ENCODE measurements around the gene NGEF.

NGEF gene

GRCh38 chr2:233059797-233060500 is 46.9 kb upstream of the NGEF start, which contains the start of gene INPP5D:
INPP5D (plus strand) TSS chr2:233060342; CDS start chr2:233060479, 137 bp downstream.
- TF ChIP-seq CTCF (IDR thresholded peaks at IDR 0.05): peak; percentile 44
- Histone ChIP-seq H3K4me1 (ENCODE audit: control insufficient read depth in 1 of 2, insufficient read depth in 1 of 2, low read depth in 1 of 2, low read length in 1 of 2) (peaks cover 48 to 58% of the 10 kb centered on the region in 2 experiments), H3K4me3 (ENCODE audit: low read depth in 1 of 2, low read length in 1 of 2) (peak within 1 kb of the TSS; percentile 93 to 97), H3K9me3 (no peaks in the 10 kb centered on the region), H3K36me3 (peaks cover 7% of the 10 kb centered on the region), H3K27ac (peak within 1 kb of the TSS; percentile 97), H3K27me3 (no peaks in the 10 kb centered on the region)

GRCh38 chr2:233059547-233059796 is 46.4 kb upstream of the NGEF start:
- peaks cover 7% of the 10 kb centered on the region for H3K36me3 ChIP-seq
- H3K9me3 ChIP-seq: no peaks in the 10 kb centered on the region
- H3K27me3 ChIP-seq: no peaks in the 10 kb centered on the region
- H3K4me3 ChIP-seq (ENCODE audit: low read depth in 1 of 2, low read length in 1 of 2): peak overlapping the region; percentile 93 to 97
- TF ChIP-seq CTCF (IDR thresholded peaks at IDR 0.05): no peak
- peaks cover 43 to 53% of the 10 kb centered on the region in 2 experiments for H3K4me1 ChIP-seq (ENCODE audit: control insufficient read depth in 1 of 2, insufficient read depth in 1 of 2, low read depth in 1 of 2, low read length in 1 of 2)
- H3K27ac ChIP-seq: peak overlapping the region; percentile 97

GRCh38 chr2:233058717-233059546 is 45.9 kb upstream of the NGEF start:
- Histone ChIP-seq H3K9me3 (no peaks in the 10 kb centered on the region), H3K4me3 (ENCODE audit: low read depth in 1 of 2, low read length in 1 of 2) (peak overlapping the region; percentile 93 to 97), H3K27ac (peak overlapping the region; percentile 97), H3K4me1 (ENCODE audit: control insufficient read depth in 1 of 2, insufficient read depth in 1 of 2, low read depth in 1 of 2, low read length in 1 of 2) (peaks cover 42 to 48% of the 10 kb centered on the region in 2 experiments), H3K27me3 (no peaks in the 10 kb centered on the region), H3K36me3 (peaks cover 7% of the 10 kb centered on the region)
- TF ChIP-seq CTCF (IDR thresholded peaks at IDR 0.05): no peak

- no peak for TF ChIP-seq CTCF (IDR thresholded peaks at IDR 0.05)
Observed at GRCh38 chr2:233056961-233057605, 44.0 kb upstream of the NGEF start.

GRCh38 chr2:233055362-233055761 is 42.3 kb upstream of the NGEF start:
- H3K27ac ChIP-seq: no peak overlapping the region
- no peak for TF ChIP-seq CTCF (IDR thresholded peaks at IDR 0.05)
- peaks cover 5% of the 10 kb centered on the region for H3K27me3 ChIP-seq
- H3K4me3 ChIP-seq (ENCODE audit: low read depth in 1 of 2, low read length in 1 of 2): no peak overlapping the region
- no peaks in the 10 kb centered on the region for H3K36me3 ChIP-seq
- H3K4me1 ChIP-seq (ENCODE audit: control insufficient read depth in 1 of 2, insufficient read depth in 1 of 2, low read depth in 1 of 2, low read length in 1 of 2): peaks cover 14 to 27% of the 10 kb centered on the region in 2 experiments
- H3K9me3 ChIP-seq: no peaks in the 10 kb centered on the region

More at GRCh38 chr2:233056961-233057605, 44.0 kb upstream of the NGEF start:
- no peak overlapping the region for H3K4me3 ChIP-seq (ENCODE audit: low read depth in 1 of 2, low read length in 1 of 2)
- no peaks in the 10 kb centered on the region for H3K27me3 ChIP-seq
- peaks cover 25 to 29% of the 10 kb centered on the region in 2 experiments for H3K4me1 ChIP-seq (ENCODE audit: control insufficient read depth in 1 of 2, insufficient read depth in 1 of 2, low read depth in 1 of 2, low read length in 1 of 2)
- no peaks in the 10 kb centered on the region for H3K9me3 ChIP-seq
- H3K27ac ChIP-seq: no peak overlapping the region
- H3K36me3 ChIP-seq: no peaks in the 10 kb centered on the region
